Ovary (tissue), 3 donors: ENCODE measurements around the gene CTLA4.

ENCODE experiments used
- CTCF ChIP-seq, 3 donors: fragments of 450-650 bp in 2 of 3; fragments of 200-600 bp in 1 of 3; IDR thresholded peaks; one replicate each; pipeline versions ENCODE4 v1.5.1 to v1.8.0; 2016 to 2022; ENCODE audit warnings: antibody characterized with exemption in 3 of 3, mild to moderate bottlenecking in 1 of 3
- POLR2A ChIP-seq: fragments of 450-650 bp; IDR thresholded peaks from one replicate; pipeline ENCODE4 v1.6.1; 2017; ENCODE audit warnings: antibody characterized with exemption, mild to moderate bottlenecking, moderate library complexity
- donor health status: DM: no; HTN: no; CAD: no.

- no peak for TF ChIP-seq CTCF (IDR thresholded peaks at IDR 0.05)
- no peak for TF ChIP-seq POLR2A
Measured at GRCh38 chr2:203835892-203836800, 31.4 kb upstream of the CTLA4 start.
